ENCODE data around the gene ATG2A.

The ATG2A gene

DNA sequence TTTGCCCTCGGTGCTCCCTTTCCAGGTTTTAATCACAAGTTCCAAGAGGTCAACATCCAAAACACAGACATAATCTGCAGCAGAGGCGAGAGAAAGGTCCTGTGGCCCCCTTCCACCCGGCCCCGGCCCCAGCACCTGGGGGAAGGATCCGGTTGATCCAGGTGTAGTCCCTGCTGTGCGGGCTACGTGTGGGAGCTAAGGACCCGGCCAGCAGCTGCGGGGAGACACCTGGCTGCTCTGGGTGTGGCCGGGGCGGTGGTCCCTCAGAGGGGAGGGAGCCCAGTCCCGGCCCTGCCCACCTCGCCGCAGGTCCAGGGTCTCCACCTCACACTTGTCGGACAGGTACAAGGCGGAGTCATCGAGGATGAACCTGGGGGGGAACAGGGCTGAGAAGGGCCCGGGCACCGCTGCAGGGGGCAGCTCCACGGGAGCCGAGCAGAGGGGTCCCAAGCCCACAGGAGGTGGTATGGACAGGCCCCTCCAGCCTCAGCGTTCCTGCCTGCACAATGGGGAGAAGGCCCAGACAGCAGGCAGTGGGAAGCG, 13.6 kb downstream of the ATG2A start:
- H3K4me3 ChIP-seq (ENCODE audit: low read depth, low read length) = no peak overlapping the region
- no peak for DNase-seq (ENCODE audit: low read depth)
- TF ChIP-seq, protein P1, sequence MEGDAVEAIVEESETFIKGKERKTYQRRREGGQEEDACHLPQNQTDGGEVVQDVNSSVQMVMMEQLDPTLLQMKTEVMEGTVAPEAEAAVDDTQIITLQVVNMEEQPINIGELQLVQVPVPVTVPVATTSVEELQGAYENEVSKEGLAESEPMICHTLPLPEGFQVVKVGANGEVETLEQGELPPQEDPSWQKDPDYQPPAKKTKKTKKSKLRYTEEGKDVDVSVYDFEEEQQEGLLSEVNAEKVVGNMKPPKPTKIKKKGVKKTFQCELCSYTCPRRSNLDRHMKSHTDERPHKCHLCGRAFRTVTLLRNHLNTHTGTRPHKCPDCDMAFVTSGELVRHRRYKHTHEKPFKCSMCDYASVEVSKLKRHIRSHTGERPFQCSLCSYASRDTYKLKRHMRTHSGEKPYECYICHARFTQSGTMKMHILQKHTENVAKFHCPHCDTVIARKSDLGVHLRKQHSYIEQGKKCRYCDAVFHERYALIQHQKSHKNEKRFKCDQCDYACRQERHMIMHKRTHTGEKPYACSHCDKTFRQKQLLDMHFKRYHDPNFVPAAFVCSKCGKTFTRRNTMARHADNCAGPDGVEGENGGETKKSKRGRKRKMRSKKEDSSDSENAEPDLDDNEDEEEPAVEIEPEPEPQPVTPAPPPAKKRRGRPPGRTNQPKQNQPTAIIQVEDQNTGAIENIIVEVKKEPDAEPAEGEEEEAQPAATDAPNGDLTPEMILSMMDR (conservative IDR thresholded peaks at IDR 0.05; ENCODE audit: low read depth, low read length) = no peak

DNA sequence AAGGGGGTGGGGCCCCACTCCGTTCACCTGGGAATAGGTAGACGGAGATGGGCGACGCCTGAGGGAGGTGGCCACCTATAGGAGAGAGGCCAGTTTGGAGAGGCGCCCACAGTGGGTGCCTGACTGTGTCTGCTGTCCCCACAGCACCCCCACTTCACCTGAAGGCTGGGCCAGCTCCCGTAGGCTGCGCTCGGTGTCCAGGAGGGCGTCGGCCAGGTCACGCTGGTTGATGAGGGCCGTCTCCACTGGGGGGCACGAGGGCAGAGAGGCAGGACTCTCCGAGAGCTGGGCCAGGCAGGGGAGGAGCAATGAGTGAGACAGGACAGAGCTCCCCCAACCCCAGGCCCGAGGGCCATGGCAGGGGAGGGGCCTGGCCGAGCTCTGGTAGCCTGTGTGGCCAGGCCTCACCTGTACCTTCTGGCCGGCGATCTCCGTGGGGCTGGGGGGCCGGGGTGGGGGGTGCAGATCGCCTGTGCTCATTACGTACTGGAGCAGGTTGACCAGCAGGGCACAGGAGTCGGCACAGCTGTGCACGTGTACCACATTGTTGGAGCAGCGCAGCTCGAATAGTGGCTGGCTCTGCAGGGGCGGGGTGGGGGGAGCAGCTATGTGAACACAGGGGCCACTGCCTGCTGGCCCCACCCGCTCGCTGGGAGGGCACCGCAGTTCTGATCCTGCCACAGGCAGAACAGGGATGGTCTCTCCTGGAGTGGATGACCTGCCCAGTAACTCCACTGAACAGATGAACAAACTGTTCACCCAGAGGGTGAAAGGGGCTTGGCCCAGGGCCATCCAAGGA, 14.7 kb downstream of the ATG2A start:
- H3K4me3 ChIP-seq (ENCODE audit: low read depth, low read length) = no peak overlapping the region
- DNase-seq (ENCODE audit: low read depth) = no peak
- TF ChIP-seq, protein P1 (conservative IDR thresholded peaks at IDR 0.05; ENCODE audit: low read depth, low read length) = no peak

DNA sequence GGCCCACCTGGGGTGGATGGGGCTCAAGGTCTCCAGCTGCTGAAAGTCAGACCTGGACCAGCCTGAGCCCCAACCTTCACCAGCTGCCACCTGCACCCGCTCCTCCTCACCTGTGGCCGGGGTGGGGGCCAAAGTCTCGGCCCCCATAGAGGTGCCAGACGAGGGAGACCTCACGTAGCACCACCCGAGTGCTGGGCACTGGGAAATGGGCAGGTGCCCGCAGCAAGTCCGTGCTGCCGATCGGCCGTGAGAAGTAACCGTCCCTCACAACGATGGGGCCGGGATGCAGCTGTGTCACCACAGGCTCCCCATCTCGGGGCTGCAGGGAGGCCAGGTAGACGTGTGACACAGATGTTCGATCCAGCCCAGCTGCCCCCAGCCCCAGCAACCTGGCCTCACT, 16.2 kb downstream of the ATG2A start:
- TF ChIP-seq, protein P1 (conservative IDR thresholded peaks at IDR 0.05; ENCODE audit: low read depth, low read length) = no peak
- no peak overlapping the region for H3K4me3 ChIP-seq (ENCODE audit: low read depth, low read length)
- no peak for DNase-seq (ENCODE audit: low read depth)

DNA sequence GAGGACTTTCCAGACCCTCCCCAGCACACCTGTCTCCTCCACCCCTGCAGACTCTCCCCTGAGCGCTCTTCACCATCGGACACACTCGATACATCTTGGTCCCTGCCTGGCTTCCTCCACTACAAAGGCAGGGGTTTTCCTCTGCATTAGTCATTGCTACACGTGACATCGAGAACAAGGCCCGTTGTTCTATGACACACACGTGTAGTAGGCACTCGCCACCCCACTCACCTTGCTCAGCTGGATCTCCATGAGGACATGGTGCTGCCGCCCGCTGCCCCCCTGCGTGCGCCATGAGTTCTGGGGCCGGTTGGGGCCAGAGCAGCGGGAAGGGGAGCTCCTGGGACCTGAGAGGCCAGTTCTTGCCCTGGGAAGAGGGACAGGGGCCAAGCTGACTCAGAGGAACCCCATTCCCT, 16.7 kb downstream of the ATG2A start:
- no peak overlapping the region for H3K4me3 ChIP-seq (ENCODE audit: low read depth, low read length)
- TF ChIP-seq, protein P1 (conservative IDR thresholded peaks at IDR 0.05; ENCODE audit: low read depth, low read length) = no peak
- no peak for DNase-seq (ENCODE audit: low read depth)

DNA sequence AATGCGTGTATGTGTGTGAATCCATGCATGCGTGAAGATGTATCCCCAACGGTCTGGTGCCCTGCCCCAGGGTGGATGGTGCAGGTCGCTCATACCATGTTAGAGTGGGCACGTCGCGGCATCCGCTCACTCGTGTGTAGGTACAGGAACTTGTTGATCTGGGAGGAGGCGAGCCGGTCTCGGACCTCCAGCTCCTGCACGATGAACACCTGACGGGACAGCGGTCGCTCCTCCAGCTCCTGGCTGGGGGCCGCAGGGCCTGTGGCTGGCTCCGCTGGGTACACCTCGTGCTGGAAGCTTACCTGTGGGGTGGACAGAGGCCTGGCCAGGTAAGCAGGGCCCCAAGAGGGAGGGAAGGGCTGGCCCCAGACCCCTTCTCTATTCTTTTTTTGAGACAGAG, 18.5 kb downstream of the ATG2A start:
- no peak for DNase-seq (ENCODE audit: low read depth)
- H3K4me3 ChIP-seq (ENCODE audit: low read depth, low read length) = no peak overlapping the region
- TF ChIP-seq, protein P1 (conservative IDR thresholded peaks at IDR 0.05; ENCODE audit: low read depth, low read length) = no peak

DNA sequence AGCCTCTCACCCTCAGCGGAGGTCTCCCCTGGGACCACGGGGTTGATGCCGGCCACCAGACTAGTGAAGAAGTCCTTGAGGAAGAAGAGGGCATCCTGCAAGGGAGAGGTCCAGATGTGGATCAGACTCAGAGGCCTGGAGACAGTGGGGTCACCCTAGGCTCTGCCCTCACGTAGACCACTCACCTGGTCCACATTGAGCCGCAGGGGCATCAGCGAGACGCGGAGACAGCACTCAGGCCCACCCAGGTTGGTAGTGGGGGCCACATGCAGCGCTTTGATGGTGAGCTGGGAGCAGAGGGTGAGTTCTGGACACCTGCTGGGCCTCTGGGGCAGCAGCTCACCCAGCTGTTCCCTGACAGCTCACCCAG, 18.9 kb downstream of the ATG2A start:
- TF ChIP-seq, protein P1 (conservative IDR thresholded peaks at IDR 0.05; ENCODE audit: low read depth, low read length) = no peak
- no peak overlapping the region for H3K4me3 ChIP-seq (ENCODE audit: low read depth, low read length)
- DNase-seq (ENCODE audit: low read depth) = no peak
